GM21367 (cell line): ENCODE data around the gene MMP1.

Experiments
- ATAC-seq: cut with Tn5 transposase; IDR thresholded peaks from one replicate; pipeline ENCODE4 v1.9.1; 2021; ENCODE audit not compliant: unreplicated experiment

MMP1 gene

GRCh38 chr11:102798012-102798746 is at the start of gene MMP1:
Gene MMP1 (minus strand): TSS chr11:102798160. CDS start chr11:102798092, 68 bp downstream.
- no peak for ATAC-seq

- ATAC-seq: no peak
Measured at GRCh38 chr11:102846292-102846691, 48.3 kb upstream of the MMP1 start.

- no peak for ATAC-seq
Measured at GRCh38 chr11:102843489-102843888, 45.5 kb upstream of the MMP1 start, which contains the start of gene MMP3. Gene MMP3 (minus strand): TSS chr11:102843609. CDS start chr11:102843546, 63 bp downstream.

- no peak for ATAC-seq
Measured at GRCh38 chr11:102842930-102843329, 45.0 kb upstream of the MMP1 start.

- ATAC-seq: no peak
Measured at GRCh38 chr11:102840018-102840417, 42.1 kb upstream of the MMP1 start.

GRCh38 chr11:102837646-102838045 is 39.7 kb upstream of the MMP1 start:
- no peak for ATAC-seq

GRCh38 chr11:102837156-102837555 is 39.2 kb upstream of the MMP1 start:
- ATAC-seq: no peak

GRCh38 chr11:102836290-102836875 is 38.4 kb upstream of the MMP1 start:
- ATAC-seq: no peak

- ATAC-seq: no peak
Measured at GRCh38 chr11:102833731-102834130, 35.8 kb upstream of the MMP1 start.

GRCh38 chr11:102832612-102833011 is 34.7 kb upstream of the MMP1 start:
- no peak for ATAC-seq

GRCh38 chr11:102831489-102832440 is 33.8 kb upstream of the MMP1 start:
- peak; percentile 63 for ATAC-seq

GRCh38 chr11:102831128-102831488 is 33.1 kb upstream of the MMP1 start:
- ATAC-seq: no peak

GRCh38 chr11:102830001-102830727 is 32.2 kb upstream of the MMP1 start:
- no peak for ATAC-seq

- no peak for ATAC-seq
Measured at GRCh38 chr11:102829316-102830000, 31.5 kb upstream of the MMP1 start.

- no peak for ATAC-seq
Measured at GRCh38 chr11:102824556-102824955, 26.6 kb upstream of the MMP1 start.

GRCh38 chr11:102819491-102819890 is 21.5 kb upstream of the MMP1 start:
- ATAC-seq: no peak

GRCh38 chr11:102813484-102813883 is 15.5 kb upstream of the MMP1 start:
- ATAC-seq: no peak

- no peak for ATAC-seq
Measured at GRCh38 chr11:102812188-102812587, 14.2 kb upstream of the MMP1 start.

GRCh38 chr11:102810950-102811660 is 13.1 kb upstream of the MMP1 start:
- no peak for ATAC-seq

GRCh38 chr11:102809971-102810370 is 12.0 kb upstream of the MMP1 start:
- no peak for ATAC-seq
